ENCODE measurements around the gene MAP2K7.

MAP2K7 gene

GRCh38 chr19:7868671-7869452 is 34.8 kb upstream of the MAP2K7 start:
- Histone ChIP-seq H3K9me3 (ENCODE audit: control insufficient read depth, insufficient read depth, low read depth, low read length) (no peaks in the 10 kb centered on the region), H3K9ac (ENCODE audit: low read length) (no peak overlapping the region), H3K4me3 (ENCODE audit: low read depth, low read length) (peak overlapping the region; percentile 69), H3K36me3 (ENCODE audit: control insufficient read depth, insufficient read depth, low read length) (no peaks in the 10 kb centered on the region), H3K27me3 (ENCODE audit: control insufficient read depth, insufficient read depth, low read length) (peaks cover 56% of the 10 kb centered on the region), H3K27ac (ENCODE audit: low read depth, low read length) (no peak overlapping the region), H3K4me1 (ENCODE audit: control insufficient read depth, insufficient read depth, low read length) (peaks cover 25% of the 10 kb centered on the region)

GRCh38 chr19:7869453-7869909 is 34.2 kb upstream of the MAP2K7 start:
- Histone ChIP-seq H3K4me1 (ENCODE audit: control insufficient read depth, insufficient read depth, low read length) (peaks cover 23% of the 10 kb centered on the region), H3K36me3 (ENCODE audit: control insufficient read depth, insufficient read depth, low read length) (no peaks in the 10 kb centered on the region), H3K4me3 (ENCODE audit: low read depth, low read length) (peak overlapping the region; percentile 69), H3K27me3 (ENCODE audit: control insufficient read depth, insufficient read depth, low read length) (peaks cover 55% of the 10 kb centered on the region), H3K9ac (ENCODE audit: low read length) (no peak overlapping the region), H3K9me3 (ENCODE audit: control insufficient read depth, insufficient read depth, low read depth, low read length) (no peaks in the 10 kb centered on the region), H3K27ac (ENCODE audit: low read depth, low read length) (no peak overlapping the region)

GRCh38 chr19:7869910-7870511 is 33.7 kb upstream of the MAP2K7 start:
- Histone ChIP-seq H3K9me3 (ENCODE audit: control insufficient read depth, insufficient read depth, low read depth, low read length) (no peaks in the 10 kb centered on the region), H3K9ac (ENCODE audit: low read length) (no peak overlapping the region), H3K4me3 (ENCODE audit: low read depth, low read length) (peak overlapping the region; percentile 69), H3K4me1 (ENCODE audit: control insufficient read depth, insufficient read depth, low read length) (peaks cover 20% of the 10 kb centered on the region), H3K27me3 (ENCODE audit: control insufficient read depth, insufficient read depth, low read length) (peaks cover 54% of the 10 kb centered on the region), H3K27ac (ENCODE audit: low read depth, low read length) (no peak overlapping the region), H3K36me3 (ENCODE audit: control insufficient read depth, insufficient read depth, low read length) (no peaks in the 10 kb centered on the region)

GRCh38 chr19:7870571-7871436 is 32.9 kb upstream of the MAP2K7 start:
- H3K9me3 ChIP-seq (ENCODE audit: control insufficient read depth, insufficient read depth, low read depth, low read length): no peaks in the 10 kb centered on the region
- H3K27ac ChIP-seq (ENCODE audit: low read depth, low read length): no peak overlapping the region
- peaks cover 50% of the 10 kb centered on the region for H3K27me3 ChIP-seq (ENCODE audit: control insufficient read depth, insufficient read depth, low read length)
- peak overlapping the region; percentile 57 for H3K4me3 ChIP-seq (ENCODE audit: low read depth, low read length)
- peaks cover 13% of the 10 kb centered on the region for H3K4me1 ChIP-seq (ENCODE audit: control insufficient read depth, insufficient read depth, low read length)
- no peaks in the 10 kb centered on the region for H3K36me3 ChIP-seq (ENCODE audit: control insufficient read depth, insufficient read depth, low read length)
- H3K9ac ChIP-seq (ENCODE audit: low read length): no peak overlapping the region

- Histone ChIP-seq H3K4me1 (ENCODE audit: control insufficient read depth, insufficient read depth, low read length) (peaks cover 10% of the 10 kb centered on the region), H3K9me3 (ENCODE audit: control insufficient read depth, insufficient read depth, low read depth, low read length) (no peaks in the 10 kb centered on the region), H3K36me3 (ENCODE audit: control insufficient read depth, insufficient read depth, low read length) (no peaks in the 10 kb centered on the region), H3K27me3 (ENCODE audit: control insufficient read depth, insufficient read depth, low read length) (peaks cover 48% of the 10 kb centered on the region), H3K9ac (ENCODE audit: low read length) (no peak overlapping the region), H3K27ac (ENCODE audit: low read depth, low read length) (no peak overlapping the region), H3K4me3 (ENCODE audit: low read depth, low read length) (peak overlapping the region; percentile 57)
These were observed 32.0 kb upstream of the MAP2K7 start for GRCh38 chr19:7871437-7872305.

GRCh38 chr19:7872306-7873204 is 31.1 kb upstream of the MAP2K7 start:
- Histone ChIP-seq H3K9me3 (ENCODE audit: control insufficient read depth, insufficient read depth, low read depth, low read length) (no peaks in the 10 kb centered on the region), H3K9ac (ENCODE audit: low read length) (no peak overlapping the region), H3K27ac (ENCODE audit: low read depth, low read length) (no peak overlapping the region), H3K27me3 (ENCODE audit: control insufficient read depth, insufficient read depth, low read length) (peaks cover 41% of the 10 kb centered on the region), H3K4me3 (ENCODE audit: low read depth, low read length) (peak overlapping the region; percentile 66), H3K4me1 (ENCODE audit: control insufficient read depth, insufficient read depth, low read length) (peaks cover 10% of the 10 kb centered on the region), H3K36me3 (ENCODE audit: control insufficient read depth, insufficient read depth, low read length) (no peaks in the 10 kb centered on the region)

- H3K4me1 ChIP-seq (ENCODE audit: control insufficient read depth, insufficient read depth, low read length): peaks cover 10% of the 10 kb centered on the region
- H3K27me3 ChIP-seq (ENCODE audit: control insufficient read depth, insufficient read depth, low read length): peaks cover 36% of the 10 kb centered on the region
- H3K36me3 ChIP-seq (ENCODE audit: control insufficient read depth, insufficient read depth, low read length): no peaks in the 10 kb centered on the region
- no peak overlapping the region for H3K27ac ChIP-seq (ENCODE audit: low read depth, low read length)
- no peak overlapping the region for H3K9ac ChIP-seq (ENCODE audit: low read length)
- H3K9me3 ChIP-seq (ENCODE audit: control insufficient read depth, insufficient read depth, low read depth, low read length): no peaks in the 10 kb centered on the region
- H3K4me3 ChIP-seq (ENCODE audit: low read depth, low read length): peak overlapping the region; percentile 66
These were observed 30.2 kb upstream of the MAP2K7 start for GRCh38 chr19:7873304-7874075.

- Histone ChIP-seq H3K27me3 (ENCODE audit: control insufficient read depth, insufficient read depth, low read length) (peaks cover 36% of the 10 kb centered on the region), H3K27ac (ENCODE audit: low read depth, low read length) (no peak within 1 kb of the TSS), H3K36me3 (ENCODE audit: control insufficient read depth, insufficient read depth, low read length) (no peaks in the 10 kb centered on the region), H3K9ac (ENCODE audit: low read length) (no peak within 1 kb of the TSS), H3K4me3 (ENCODE audit: low read depth, low read length) (peak within 1 kb of the TSS; percentile 66), H3K9me3 (ENCODE audit: control insufficient read depth, insufficient read depth, low read depth, low read length) (no peaks in the 10 kb centered on the region), H3K4me1 (ENCODE audit: control insufficient read depth, insufficient read depth, low read length) (peaks cover 10% of the 10 kb centered on the region)
These were observed 29.4 kb upstream of the MAP2K7 start, which contains the start of gene PRR36 for GRCh38 chr19:7874076-7874896. Gene PRR36, minus strand, starts transcription at chr19:7874390. Its CDS starts 701 bp downstream, at chr19:7873689.

GRCh38 chr19:7874897-7875273 is 28.8 kb upstream of the MAP2K7 start:
- no peaks in the 10 kb centered on the region for H3K36me3 ChIP-seq (ENCODE audit: control insufficient read depth, insufficient read depth, low read length)
- no peak overlapping the region for H3K27ac ChIP-seq (ENCODE audit: low read depth, low read length)
- peaks cover 36% of the 10 kb centered on the region for H3K27me3 ChIP-seq (ENCODE audit: control insufficient read depth, insufficient read depth, low read length)
- no peak overlapping the region for H3K9ac ChIP-seq (ENCODE audit: low read length)
- peaks cover 10% of the 10 kb centered on the region for H3K4me1 ChIP-seq (ENCODE audit: control insufficient read depth, insufficient read depth, low read length)
- no peaks in the 10 kb centered on the region for H3K9me3 ChIP-seq (ENCODE audit: control insufficient read depth, insufficient read depth, low read depth, low read length)
- H3K4me3 ChIP-seq (ENCODE audit: low read depth, low read length): peak overlapping the region; percentile 66
